CD14-positive monocyte (primary cell): ENCODE data around the gene MET. TPM values are rescaled to one million over a fixed set of nuclear protein-coding genes. Genes with fewer than 3 reads are reported as not detected.

Experiments used
- DNase-seq, 3 donors: peaks; one replicate each; pipeline ENCODE4 v3.0.0-alpha.2; 2011 to 2022
- H2AFZ ChIP-seq: 2 replicates; pipeline ENCODE4 v1.6.0; 2012; ENCODE audit warnings: mild to moderate bottlenecking, low read depth, low read length, inconsistent platforms; ENCODE audit not compliant: insufficient read depth, poor library complexity, severe bottlenecking
- H3K27ac ChIP-seq, 2 donors: 1 replicate in 1 of 2; 2 replicates in 1 of 2; pipeline ENCODE4 v1.5.1; 2012 to 2013; ENCODE audit warnings: low read length in 2 of 2, control low read depth in 1 of 2, inconsistent platforms in 1 of 2, low read depth in 1 of 2, mild to moderate bottlenecking in 1 of 2
- H3K27me3 ChIP-seq, 2 donors: one replicate each; pipeline versions ENCODE4 v1.6.0 to v1.6.1; 2011 to 2013; ENCODE audit warnings: low read length in 2 of 2; ENCODE audit not compliant: control insufficient read depth in 2 of 2, insufficient read depth in 2 of 2
- H3K36me3 ChIP-seq, 2 donors: replicated peaks in 1 of 2; 1 replicate in 1 of 2; 2 replicates in 1 of 2; pipeline versions ENCODE4 v1.5.1 to v1.6.1; 2012 to 2013; ENCODE audit warnings: low read length in 2 of 2, control low read depth in 1 of 2, inconsistent platforms in 1 of 2, mild to moderate bottlenecking in 1 of 2; ENCODE audit not compliant: insufficient read depth in 2 of 2, control insufficient read depth in 1 of 2
- H3K4me1 ChIP-seq, 2 donors: 1 replicate in 1 of 2; 2 replicates in 1 of 2; pipeline versions ENCODE4 v1.5.1 to v1.6.1; 2012 to 2013; ENCODE audit warnings: low read length in 2 of 2, control low read depth in 1 of 2, inconsistent platforms in 1 of 2, mild to moderate bottlenecking in 1 of 2, moderate library complexity in 1 of 2; ENCODE audit not compliant: insufficient read depth in 2 of 2, control insufficient read depth in 1 of 2
- H3K4me2 ChIP-seq: replicated peaks from 2 replicates; pipeline ENCODE3; 2012; ENCODE audit warnings: low read length, moderate library complexity, mild to moderate bottlenecking; ENCODE audit not compliant: poor library complexity, severe bottlenecking; ENCODE audit errors: extremely low read depth
- H3K4me3 ChIP-seq, 3 experiments: fragments of 200-600 bp in 1 of 3; sonication (generic) in 1 of 3; replicated peaks in 1 of 3; 1 replicate in 2 of 3; 2 replicates in 1 of 3; pipeline ENCODE4 v1.5.1; 2011 to 2013; ENCODE audit warnings: low read length in 3 of 3, mild to moderate bottlenecking in 3 of 3, control low read depth in 2 of 3, low read depth in 2 of 3, inconsistent platforms in 1 of 3, moderate library complexity in 1 of 3
- H3K79me2 ChIP-seq: 2 replicates; pipeline ENCODE4 v1.6.0; 2012; ENCODE audit warnings: mild to moderate bottlenecking, control low read depth, inconsistent platforms, low read length, moderate library complexity; ENCODE audit not compliant: insufficient read depth
- H3K9ac ChIP-seq: 2 replicates; pipeline ENCODE4 v1.6.0; 2017; ENCODE audit warnings: low read length, mild to moderate bottlenecking; ENCODE audit not compliant: insufficient read depth, poor library complexity, severe bottlenecking
- H3K9me3 ChIP-seq, 2 donors: replicated peaks in 1 of 2; 1 replicate in 1 of 2; 2 replicates in 1 of 2; pipeline versions ENCODE4 v1.5.1 to v1.6.1; 2012 to 2013; ENCODE audit warnings: low read length in 2 of 2, control low read depth in 1 of 2; ENCODE audit not compliant: control insufficient read depth in 1 of 2, insufficient read depth in 1 of 2
- H4K20me1 ChIP-seq: 2 replicates; pipeline ENCODE4 v1.6.0; 2012; ENCODE audit warnings: mild to moderate bottlenecking, low read length, control low read depth, moderate library complexity; ENCODE audit not compliant: insufficient read depth
- H3K27ac Mint-ChIP-seq, 7 donors: one replicate each; pipeline ENCODE4 v1.8.0; 2020; ENCODE audit warnings: mild to moderate bottlenecking in 7 of 7, mixed read lengths in 7 of 7, moderate library complexity in 6 of 7, inconsistent platforms in 2 of 7
- H3K27me3 Mint-ChIP-seq, 3 donors: one replicate each; pipeline ENCODE4 v1.8.0; 2021 to 2022; ENCODE audit warnings: low read depth in 3 of 3, mild to moderate bottlenecking in 3 of 3, mixed read lengths in 3 of 3, moderate library complexity in 3 of 3, inconsistent platforms in 1 of 3
- H3K36me3 Mint-ChIP-seq, 2 donors: one replicate each; pipeline ENCODE4 v1.8.0; 2020; ENCODE audit warnings: mixed read lengths in 2 of 2, inconsistent platforms in 1 of 2, mild to moderate bottlenecking in 1 of 2
- H3K4me1 Mint-ChIP-seq: one replicate; pipeline ENCODE4 v1.8.0; 2020; ENCODE audit warnings: mild to moderate bottlenecking, mixed read lengths
- H3K4me3 Mint-ChIP-seq, 2 donors: one replicate each; pipeline ENCODE4 v1.8.0; 2020; ENCODE audit warnings: mild to moderate bottlenecking in 2 of 2, mixed read lengths in 2 of 2, moderate library complexity in 1 of 2
- H3K9me3 Mint-ChIP-seq, 7 donors: one replicate each; pipeline ENCODE4 v1.8.0; 2020 to 2022; ENCODE audit warnings: mixed read lengths in 7 of 7, mild to moderate bottlenecking in 6 of 7, moderate library complexity in 6 of 7, inconsistent platforms in 2 of 7
- CTCF ChIP-seq: fragments of 200-600 bp; IDR thresholded peaks from one replicate; pipeline ENCODE4 v1.8.0; 2022; ENCODE audit warnings: antibody characterized with exemption, mild to moderate bottlenecking
- WGBS: methylation state at CpG from one replicate; pipeline ENCODE4 v1.1.5; 2013; ENCODE audit warnings: missing lambda C conversion rate; ENCODE audit not compliant: insufficient coverage; 5-methylcytosine and 5-hydroxymethylcytosine counted together
- intact Hi-C, 2 donors: fragments of 100-400 bp; cut with micrococcal nuclease; formaldehyde crosslinking; loops; one replicate each; pipeline versions ENCODE4 v1.15.0 to v1.15.1; 2023
- polyA plus RNA-seq, 3 donors: library from polyadenylated mRNA; depleted of rRNA in 1 of 3; unstranded in 2 of 3; stranded (reverse) in 1 of 3; fragments of 300-500 nt in 2 of 3; fragments of >200 nt in 1 of 3; fragmentation: Illumina TruSeq in 2 of 3; gene quantifications; 1 replicate in 2 of 3; 2 replicates in 1 of 3; pipeline ENCODE4 v1.2.3, GENCODE V29; 2012 to 2021

The MET gene
- polyA plus RNA-seq, 3 donors = not detected

- peak overlapping the region in 5 of 7 donors; percentile 0 to 78 (median 55) for H3K27ac Mint-ChIP-seq
- peak overlapping the region in 1 of 3 experiments; percentile 15 for H3K4me3 ChIP-seq
- WGBS = 100% methylated on average over 1 of the region's 1 CpG
Observed at GRCh38 chr7:116842371-116842770, 170.4 kb downstream of the MET start.

GRCh38 chr7:116843378-116843777 is 171.4 kb downstream of the MET start:
- peak overlapping the region; percentile 70 for H2AFZ ChIP-seq
- H3K27ac Mint-ChIP-seq = peak overlapping the region; percentile 78 to 95 (median 92)
- H3K4me3 ChIP-seq = peak overlapping the region; percentile 29 to 71 (median 66)
- H3K27me3 ChIP-seq = no peaks in the 10 kb centered on the region
- H3K27me3 Mint-ChIP-seq = peaks cover 0 to 4% (median 0%) of the 10 kb centered on the region in 3 donors
- no peaks in the 10 kb centered on the region for H3K9me3 ChIP-seq
- no peaks in the 10 kb centered on the region for H3K79me2 ChIP-seq
- H3K9ac ChIP-seq = peak overlapping the region; percentile 38
- peak; percentile 52 to 73 (median 59) for DNase-seq
- H3K36me3 Mint-ChIP-seq = no peaks in the 10 kb centered on the region
- peak overlapping the region; percentile 79 to 88 for H3K4me3 Mint-ChIP-seq
- peak overlapping the region; percentile 53 to 76 for H3K27ac ChIP-seq
- H3K4me1 ChIP-seq = peaks cover 26 to 33% of the 10 kb centered on the region in 2 donors
- H4K20me1 ChIP-seq = no peaks in the 10 kb centered on the region
- intact Hi-C loops = no loop called here
- H3K9me3 Mint-ChIP-seq = peaks cover 0 to 3% (median 0%) of the 10 kb centered on the region in 7 donors
- H3K36me3 ChIP-seq = no peaks in the 10 kb centered on the region
- WGBS = 0% methylated on average over 3 of the region's 4 CpGs
- no peak for TF ChIP-seq CTCF
- peak overlapping the region; percentile 75 for H3K4me2 ChIP-seq
- peaks cover 29% of the 10 kb centered on the region for H3K4me1 Mint-ChIP-seq

More at GRCh38 chr7:116842371-116842770, 170.4 kb downstream of the MET start:
- Mint-ChIP-seq H3K4me1 (peaks cover 29% of the 10 kb centered on the region), H3K36me3 (no peaks in the 10 kb centered on the region), H3K4me3 (no peak overlapping the region), H3K9me3 (peaks cover 0 to 3% (median 0%) of the 10 kb centered on the region in 7 donors), H3K27me3 (peaks cover 0 to 4% (median under 1%) of the 10 kb centered on the region in 3 donors)
- Histone ChIP-seq H3K9me3 (no peaks in the 10 kb centered on the region), H2AFZ (no peak overlapping the region), H3K27ac (no peak overlapping the region), H3K4me2 (peak overlapping the region; percentile 8), H4K20me1 (no peaks in the 10 kb centered on the region), H3K27me3 (no peaks in the 10 kb centered on the region), H3K79me2 (no peaks in the 10 kb centered on the region), H3K36me3 (no peaks in the 10 kb centered on the region), H3K9ac (no peak overlapping the region), H3K4me1 (peaks cover 26 to 33% of the 10 kb centered on the region in 2 donors)
- TF ChIP-seq CTCF = no peak
- DNase-seq = peak in 2 of 3 donors; percentile 20 to 28
- intact Hi-C loops = no loop called here

Other genes starting within 250 kb of the MET start
- under 1 TPM in 1 of 3 donors, not detected in 2; 0.19 TPM for gene CAV2, start 172.5 kb upstream of the MET start, polyA plus RNA-seq
- gene CAV1, start 147.2 kb upstream of the MET start, polyA plus RNA-seq = not detected
- gene CAPZA2, start 190.4 kb downstream of the MET start, polyA plus RNA-seq = 100 to 1,000 TPM in 2 of 3 donors, 10 to 100 TPM in 1; 67.0 to 807 (median 672) TPM